ENCODE results near the gene MRPS34. TPM values are rescaled to one million over a fixed set of nuclear protein-coding genes. Genes with fewer than 3 reads are reported as not detected.

The MRPS34 gene
- total RNA-seq, 1 experiment from 2014 or later: 109 TPM

GRCh38 chr16:1724491-1724890 is 48.4 kb downstream of the MRPS34 start:
- H3K27me3 ChIP-seq (replicated peaks; ENCODE audit: control insufficient read depth, insufficient read depth, low read length): no peaks in the 10 kb centered on the region
- no peaks in the 10 kb centered on the region for H3K9me3 ChIP-seq
- intact Hi-C loops (cut with micrococcal nuclease; ENCODE audit: unreplicated experiment): no loop called here
- POLR2A ChIA-PET: no interaction called here
- Mint-ChIP-seq H3K4me3 (ENCODE audit: unreplicated experiment) (no peak overlapping the region), H3K36me3 (ENCODE audit: insufficient read depth, unreplicated experiment) (peaks cover 32% of the 10 kb centered on the region), H3K27me3 (ENCODE audit: insufficient read depth, unreplicated experiment) (no peaks in the 10 kb centered on the region), H3K4me1 (ENCODE audit: low read depth, unreplicated experiment) (no peaks in the 10 kb centered on the region), H3K9me3 (ENCODE audit: unreplicated experiment) (no peaks in the 10 kb centered on the region), H3K27ac (ENCODE audit: unreplicated experiment) (no peak overlapping the region)
- H3K4me1 ChIP-seq: no peaks in the 10 kb centered on the region
- no peak for DNase-seq
- no peak for TF ChIP-seq CTCF (IDR thresholded peaks at IDR 0.05; ENCODE audit: insufficient read depth in 1 of 2, low read depth in 1 of 2, low read length in 1 of 2, severe bottlenecking in 1 of 2, unreplicated experiment in 1 of 2)
- H3K4me3 ChIP-seq (ENCODE audit: low read depth, low read length): no peak overlapping the region
- no TSS peak for BruUV-seq (replicated peaks)
- CTCF ChIA-PET: interaction anchor here (0.8 to 1.6 kb wide), 2 partner anchors 18 to 19 kb away, joined by 3 to 10 read pairs; partner anchors contain the start of gene MAPK8IP3
- H3K36me3 ChIP-seq (ENCODE audit: control insufficient read depth, insufficient read depth, low read length): no peaks in the 10 kb centered on the region; the same call in 1 of the 2 replicates

- intact Hi-C loops (cut with micrococcal nuclease; ENCODE audit: unreplicated experiment): no loop called here
- Mint-ChIP-seq H3K9me3 (ENCODE audit: unreplicated experiment) (no peaks in the 10 kb centered on the region), H3K4me3 (ENCODE audit: unreplicated experiment) (no peak overlapping the region), H3K27me3 (ENCODE audit: insufficient read depth, unreplicated experiment) (no peaks in the 10 kb centered on the region), H3K36me3 (ENCODE audit: insufficient read depth, unreplicated experiment) (peaks cover 28% of the 10 kb centered on the region), H3K27ac (ENCODE audit: unreplicated experiment) (no peak overlapping the region), H3K4me1 (ENCODE audit: low read depth, unreplicated experiment) (no peaks in the 10 kb centered on the region)
- Histone ChIP-seq H3K4me1 (no peaks in the 10 kb centered on the region), H3K4me3 (ENCODE audit: low read depth, low read length) (no peak overlapping the region), H3K27me3 (replicated peaks; ENCODE audit: control insufficient read depth, insufficient read depth, low read length) (no peaks in the 10 kb centered on the region), H3K9me3 (no peaks in the 10 kb centered on the region), H3K36me3 (ENCODE audit: control insufficient read depth, insufficient read depth, low read length) (no peaks in the 10 kb centered on the region; the same call in 1 of the 2 replicates)
- BruUV-seq (replicated peaks): no TSS peak
- DNase-seq: peak in 1 of 2 experiments; percentile 51
- CTCF ChIA-PET: interaction anchor here (0.5 to 1.6 kb wide), 5 partner anchors 17 to 113 kb away, joined by 3 to 10 read pairs (median 5); partner anchors contain the start of gene MAPK8IP3
- POLR2A ChIA-PET: no interaction called here
- TF ChIP-seq CTCF (IDR thresholded peaks at IDR 0.05; ENCODE audit: insufficient read depth in 1 of 2, low read depth in 1 of 2, low read length in 1 of 2, severe bottlenecking in 1 of 2, unreplicated experiment in 1 of 2): peak; percentile 63 to 64
Observed at GRCh38 chr16:1723450-1724147, 49.3 kb downstream of the MRPS34 start.

Small RNA genes within 50 kb of the gene (microRNA-seq; reads per million reads assigned to microRNA genes)
- 9.1 reads per million, percentile 47 among the genes with 10 or more reads in this experiment for gene MIR3177

Other genes with a start within 250 kb of the MRPS34 start
- gene TMEM204, start 239.5 kb downstream of the MRPS34 start, total RNA-seq (2022): not detected in 2 replicates
- gene IFT140, start 161.1 kb downstream of the MRPS34 start, total RNA-seq (2022): 16.0 and 16.2 TPM in 2 replicates
- gene CRAMP1, start 160.8 kb downstream of the MRPS34 start, total RNA-seq (2022): 24.7 and 27.3 TPM in 2 replicates
- gene JPT2, start 94.9 kb downstream of the MRPS34 start, total RNA-seq (2022): 170 and 178 TPM in 2 replicates
- 60.5 and 74.9 TPM in 2 replicates for gene MAPK8IP3, start 66.9 kb downstream of the MRPS34 start, total RNA-seq (2022)
- gene NME3, start 1.6 kb downstream of the MRPS34 start, total RNA-seq (2022): 5.8 and 7.0 TPM in 2 replicates
- gene EME2, start 324 bp downstream of the MRPS34 start, total RNA-seq (2022): 24.1 and 26.7 TPM in 2 replicates
- gene SPSB3, start 9.4 kb upstream of the MRPS34 start, total RNA-seq (2022): 26.0 and 28.0 TPM in 2 replicates
- gene NUBP2, start 9.8 kb upstream of the MRPS34 start, total RNA-seq (2022): 61.9 and 65.3 TPM in 2 replicates
- gene IGFALS, start 20.6 kb upstream of the MRPS34 start, total RNA-seq (2022): not detected in 2 replicates
- 39.9 and 48.1 TPM in 2 replicates for gene HAGH, start 53.7 kb upstream of the MRPS34 start, total RNA-seq (2022)
- gene FAHD1, start 54.1 kb upstream of the MRPS34 start, total RNA-seq (2022): 16.5 and 21.1 TPM in 2 replicates
- gene MEIOB, start 99.0 kb upstream of the MRPS34 start, total RNA-seq (2022): not detected in 2 replicates
- not detected in 2 replicates for gene HS3ST6, start 145.3 kb upstream of the MRPS34 start, total RNA-seq (2022)
- 27.6 and 30.5 TPM in 2 replicates for gene MSRB1, start 170.1 kb upstream of the MRPS34 start, total RNA-seq (2022)
- gene RPL3L, start 181.6 kb upstream of the MRPS34 start, total RNA-seq (2022): not detected in 2 replicates
- 128 and 132 TPM in 2 replicates for gene NDUFB10, start 186.4 kb upstream of the MRPS34 start, total RNA-seq (2022)
- 2,961 and 3,006 TPM in 2 replicates for gene RPS2, start 191.7 kb upstream of the MRPS34 start, total RNA-seq (2022)
- not detected in 2 replicates for gene RNF151, start 193.7 kb upstream of the MRPS34 start, total RNA-seq (2022)
- 34.7 and 36.6 TPM in 2 replicates for gene TBL3, start 198.9 kb upstream of the MRPS34 start, total RNA-seq (2022)
- 0.35 and 1.1 TPM in 2 replicates for gene NOXO1, start 208.3 kb upstream of the MRPS34 start, total RNA-seq (2022)
- 57.3 and 57.4 TPM in 2 replicates for gene GFER, start 211.1 kb upstream of the MRPS34 start, total RNA-seq (2022)
- gene SYNGR3, start 216.8 kb upstream of the MRPS34 start, total RNA-seq (2022): 2.9 and 3.3 TPM in 2 replicates
- gene ZNF598, start 236.7 kb upstream of the MRPS34 start, total RNA-seq (2022): 43.7 and 50.4 TPM in 2 replicates
- 6.1 and 8.8 TPM in 2 replicates for gene NPW, start 246.7 kb upstream of the MRPS34 start, total RNA-seq (2022)

All from Caco-2 (cell line).